Ramos (cell line): ENCODE data around the gene IL17RE.
"Not testable (repeated sequence)": the region's sequence is repeated elsewhere in the genome, so short reads cannot be mapped to it uniquely, and the experiment has no call there.

Experiments
- in situ Hi-C: fragments of 300-500 bp; cut with MboI; formaldehyde crosslinking; loops from one replicate; pipeline ENCODE4 v1.14.3; 2022; ENCODE audit warnings: low sequenced_read_pairs; ENCODE audit not compliant: unreplicated experiment

Gene IL17RE

GRCh38 chr3:9902372-9903237 lies at the start of gene IL17RE:
IL17RE (plus strand) TSS chr3:9902848; CDS start chr3:9902933, 85 bp downstream.
- in situ Hi-C loops = no loop called here

- in situ Hi-C loops = not testable (repeated sequence)
Measured at GRCh38 chr3:9854291-9854940, 48.2 kb upstream of the IL17RE start.

- in situ Hi-C loops = no loop called here
Measured at GRCh38 chr3:9855594-9855993, 47.1 kb upstream of the IL17RE start.

- in situ Hi-C loops = no loop called here
Measured at GRCh38 chr3:9859530-9860025, 43.1 kb upstream of the IL17RE start.

GRCh38 chr3:9861201-9861600 lies 41.4 kb upstream of the IL17RE start:
- in situ Hi-C loops = no loop called here

DNA sequence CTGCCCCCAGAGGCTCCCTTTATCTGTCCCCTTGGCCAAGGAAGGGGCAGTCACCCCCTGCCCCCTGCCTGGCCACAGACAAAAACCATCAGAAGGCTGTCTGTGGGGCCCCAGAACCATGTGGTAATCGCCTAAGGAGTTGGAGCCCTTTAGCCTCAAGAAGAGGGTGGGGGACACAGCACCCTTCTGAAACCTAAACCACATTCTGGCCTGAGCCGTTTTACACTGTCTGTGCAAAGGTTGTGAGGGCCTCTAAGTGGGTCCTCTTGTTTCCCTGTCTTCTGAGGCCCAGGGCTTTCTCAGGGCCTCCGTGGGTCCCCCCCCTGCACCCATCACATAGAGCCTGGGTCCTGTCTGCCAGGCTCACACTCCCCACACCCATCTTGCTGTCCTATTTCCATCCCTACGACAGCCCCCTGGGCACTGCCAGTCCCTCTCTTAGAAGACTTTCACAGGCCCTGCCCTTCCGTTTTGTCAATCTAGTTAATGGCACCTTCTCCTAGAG lies 41.0 kb upstream of the IL17RE start:
- in situ Hi-C loops = no loop called here

DNA sequence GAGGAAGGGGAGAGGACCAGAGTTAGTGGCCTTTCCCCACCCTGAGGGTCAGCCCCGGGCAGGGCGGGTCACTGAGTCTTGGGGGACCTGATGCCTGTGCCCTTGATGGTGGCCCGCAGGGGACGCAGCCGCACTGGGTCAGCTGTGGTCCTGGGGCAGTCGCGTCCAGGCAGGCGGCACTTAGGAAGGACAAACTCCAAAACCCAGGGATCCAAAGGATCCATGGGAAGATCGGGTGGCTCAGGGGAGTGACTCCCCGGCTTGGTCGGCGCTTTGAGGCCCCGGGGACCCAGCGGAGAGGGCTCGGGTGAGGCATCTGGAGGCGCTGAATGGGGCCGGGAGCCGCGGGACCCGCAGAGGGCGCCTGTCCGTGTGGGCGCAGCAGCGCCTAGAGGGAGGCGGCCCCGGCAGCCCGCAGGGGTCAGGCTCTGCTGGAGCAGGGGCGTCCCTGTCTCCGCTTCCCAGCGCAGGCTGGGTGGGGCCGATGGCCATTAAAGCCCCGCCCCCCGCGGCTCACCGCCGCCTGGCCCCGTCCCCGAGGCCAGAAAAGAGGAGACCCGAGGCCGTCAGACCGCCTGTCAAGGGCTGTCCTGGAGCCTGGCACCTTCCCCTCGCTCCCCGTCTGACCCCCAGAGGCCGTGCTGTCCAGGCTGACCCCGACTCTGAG lies 40.1 kb upstream of the IL17RE start:
- in situ Hi-C loops = no loop called here

DNA sequence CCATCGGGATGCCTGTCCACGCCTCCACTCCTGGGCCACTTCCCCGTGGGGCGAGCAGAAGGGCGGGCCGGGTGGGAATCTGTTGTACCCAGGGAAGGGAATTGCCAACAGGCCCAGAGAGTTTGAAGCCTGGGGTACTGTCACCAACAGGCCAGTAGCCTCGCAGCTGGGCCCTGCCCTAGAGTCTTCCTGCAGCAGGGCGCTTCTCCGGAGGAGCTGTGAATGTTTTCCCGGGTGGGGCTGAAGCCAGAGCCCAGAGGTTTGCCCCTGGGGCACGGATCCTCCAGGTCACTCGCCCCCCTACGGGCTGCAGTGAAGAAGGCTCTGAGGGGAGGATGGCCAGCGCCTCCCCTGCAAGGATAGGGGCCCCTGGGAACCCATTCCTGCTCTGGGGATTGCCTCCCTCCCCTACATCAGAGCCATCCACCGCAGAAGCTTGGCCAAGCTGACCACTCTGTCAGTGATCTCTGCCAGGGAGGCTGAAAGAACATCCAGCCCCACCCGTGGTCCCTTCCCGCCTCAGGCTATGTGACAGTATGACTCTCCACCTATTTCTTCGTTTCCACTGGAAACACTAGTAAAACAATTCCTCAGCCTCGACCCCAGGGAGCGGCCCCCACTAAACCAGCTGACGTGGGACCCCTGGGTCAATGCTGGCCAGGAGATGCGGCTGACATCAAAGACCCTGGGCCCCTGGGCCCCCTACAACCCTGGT lies 39.4 kb upstream of the IL17RE start:
- in situ Hi-C loops = no loop called here

DNA sequence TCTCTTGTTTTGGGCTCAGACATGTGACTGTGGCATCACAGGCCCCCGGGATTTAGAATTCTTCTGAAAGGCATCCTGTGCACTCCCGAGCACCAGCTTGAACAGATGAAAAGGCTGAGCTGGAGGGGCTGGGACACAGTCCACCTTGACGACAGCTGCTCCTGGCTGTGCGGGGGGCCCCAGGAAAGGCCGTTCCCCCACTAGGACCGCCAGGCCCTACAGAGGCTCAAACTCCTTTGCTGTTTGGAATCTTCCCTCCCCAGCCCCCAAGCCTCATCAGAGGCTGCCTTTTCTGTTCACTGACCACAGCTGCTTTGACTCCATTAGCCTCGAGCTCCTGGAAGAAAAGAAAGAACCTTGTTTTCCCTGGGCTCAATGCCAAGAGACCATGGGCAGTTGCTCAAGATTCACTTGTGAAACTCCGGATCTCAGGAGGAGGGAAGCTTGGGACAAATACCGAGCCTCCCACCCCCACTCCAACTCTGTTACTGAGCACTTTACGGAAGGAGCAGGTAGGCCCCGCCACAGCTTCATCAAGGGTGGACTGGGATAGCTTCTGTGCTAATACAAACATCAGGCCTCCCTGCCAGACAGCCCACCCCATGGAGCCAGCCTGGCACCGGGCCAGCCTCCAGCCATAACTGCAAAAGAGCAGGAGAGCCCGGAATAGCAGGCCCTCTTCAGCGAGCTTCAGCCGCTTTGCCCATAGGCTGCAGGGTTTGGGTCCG lies 38.3 kb upstream of the IL17RE start:
- in situ Hi-C loops = no loop called here

DNA sequence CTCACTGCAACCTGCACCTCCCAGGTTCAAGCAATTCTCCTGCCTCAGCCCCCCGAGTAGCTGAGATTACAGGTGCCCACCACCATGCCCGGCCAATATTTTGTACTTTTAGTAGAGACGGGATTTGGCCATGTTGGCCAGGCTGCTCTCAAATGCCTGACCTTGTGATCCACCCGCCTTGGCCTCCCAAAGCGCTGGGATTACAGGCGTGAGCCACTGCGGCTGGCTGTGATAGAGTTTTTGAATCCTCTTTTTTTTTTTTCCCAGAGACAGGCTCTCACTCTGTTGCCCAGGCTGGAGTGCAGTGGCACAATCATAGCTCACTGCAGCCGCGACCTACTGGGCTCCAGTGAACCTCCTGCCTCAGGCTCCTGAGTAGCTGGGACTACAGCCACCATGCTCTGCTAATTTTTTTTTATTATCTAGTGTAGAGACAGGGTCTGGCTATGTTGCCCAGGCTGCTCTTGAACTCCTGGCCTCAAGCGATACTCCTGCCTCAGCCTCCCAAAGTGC lies 37.5 kb upstream of the IL17RE start:
- in situ Hi-C loops = not testable (repeated sequence)

DNA sequence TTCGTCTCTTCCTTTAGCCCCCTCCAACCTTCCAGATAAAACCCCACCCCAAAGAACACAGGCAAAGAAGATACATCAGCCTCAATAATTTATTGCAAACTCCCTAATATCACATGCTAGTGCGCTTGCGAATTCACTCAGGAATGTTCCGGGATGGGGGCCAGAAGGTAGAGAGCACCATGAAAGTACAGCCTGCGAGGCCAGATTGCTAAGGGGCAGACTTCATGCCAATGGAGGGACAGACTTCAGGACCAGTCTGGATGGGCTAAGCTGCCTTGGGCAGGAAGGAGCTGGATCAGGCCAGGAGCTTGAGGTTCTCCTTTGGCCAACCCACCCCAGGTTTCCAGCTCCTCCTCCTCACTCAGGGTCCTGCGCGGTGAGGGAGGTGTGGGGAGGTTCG lies 36.0 kb upstream of the IL17RE start:
- in situ Hi-C loops = no loop called here

DNA sequence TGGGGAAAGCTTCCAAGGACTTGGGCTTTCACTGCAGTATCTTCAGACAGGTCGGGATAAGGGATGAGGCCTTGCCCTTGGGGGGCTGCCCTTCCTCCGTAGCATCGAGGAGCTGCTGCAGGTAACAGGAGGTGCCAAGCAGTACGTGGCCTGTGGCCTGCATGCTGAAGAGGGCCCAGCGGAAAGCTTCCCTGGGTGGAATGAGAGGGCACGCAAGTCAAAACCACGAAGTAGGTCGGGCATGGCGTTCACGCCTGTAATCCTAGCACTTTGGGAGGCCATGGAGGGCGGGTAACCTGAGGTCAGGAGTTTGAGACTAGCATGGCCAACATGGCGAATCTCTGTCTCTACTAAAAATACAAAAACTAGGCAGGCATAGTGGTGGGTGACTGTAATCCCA lies 35.5 kb upstream of the IL17RE start:
- in situ Hi-C loops = no loop called here

- in situ Hi-C loops = no loop called here
Measured at GRCh38 chr3:9869955-9870354, 32.7 kb upstream of the IL17RE start.

DNA sequence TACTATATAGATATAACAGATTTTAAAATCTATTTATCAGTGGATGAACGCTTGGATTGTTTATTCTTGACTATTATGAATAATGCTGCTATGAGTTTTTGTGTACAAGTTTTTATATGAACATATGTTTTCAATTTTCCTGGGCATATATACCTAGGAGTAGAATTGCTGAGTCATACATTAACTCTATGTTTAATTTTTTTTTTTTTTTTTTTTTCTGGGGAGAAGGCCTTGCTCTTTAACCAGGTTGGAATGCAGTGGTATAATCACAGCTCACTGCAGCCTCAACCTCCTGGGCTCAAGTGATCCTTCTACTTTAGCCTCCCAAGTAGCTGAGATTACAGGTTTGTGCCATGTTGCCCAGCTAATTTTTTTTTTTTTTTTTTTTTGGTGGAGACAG lies 31.7 kb upstream of the IL17RE start:
- in situ Hi-C loops = no loop called here

DNA sequence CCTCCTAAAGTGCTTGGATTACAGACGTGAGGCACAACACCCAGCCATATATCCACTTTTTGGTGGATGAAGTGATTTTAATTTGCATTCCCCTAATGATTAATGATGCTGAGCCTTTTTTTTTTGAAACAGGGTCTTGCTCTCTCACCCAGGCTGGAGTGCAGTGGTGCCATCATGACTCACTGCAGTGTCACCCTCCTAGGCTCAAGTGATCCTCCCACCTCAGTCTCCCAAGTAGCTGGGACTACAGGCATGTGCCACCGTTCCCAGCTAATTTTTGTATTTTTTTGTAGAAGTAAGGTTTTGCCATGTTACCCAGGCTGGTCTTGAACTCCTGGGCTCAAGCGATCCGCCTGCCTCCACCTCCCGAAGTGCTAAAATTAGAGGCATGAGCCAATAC lies 30.6 kb upstream of the IL17RE start:
- in situ Hi-C loops = not testable (repeated sequence)

GRCh38 chr3:9875448-9875847 lies 27.2 kb upstream of the IL17RE start:
- in situ Hi-C loops = no loop called here

GRCh38 chr3:9876255-9876654 lies 26.4 kb upstream of the IL17RE start:
- in situ Hi-C loops = not testable (repeated sequence)

DNA sequence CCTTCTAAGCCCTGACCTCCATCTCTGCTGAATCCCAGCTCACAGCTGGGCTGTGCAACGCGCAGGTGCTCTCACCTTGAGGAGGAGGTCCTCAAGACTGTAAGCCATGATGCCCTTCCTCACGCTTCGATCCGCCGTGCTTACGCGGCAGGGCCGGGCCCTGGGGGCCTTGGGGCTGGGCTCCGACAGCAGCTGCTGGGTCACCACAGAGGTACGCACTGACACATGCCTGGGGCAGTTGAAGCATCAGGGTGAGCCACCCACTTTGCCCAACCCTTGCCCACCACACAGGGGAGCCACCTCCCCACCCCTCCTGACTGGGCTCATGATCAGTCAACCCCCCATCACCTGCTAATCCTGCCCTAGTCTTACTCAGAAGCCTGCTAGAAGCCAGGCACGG lies 25.7 kb upstream of the IL17RE start:
- in situ Hi-C loops = no loop called here

DNA sequence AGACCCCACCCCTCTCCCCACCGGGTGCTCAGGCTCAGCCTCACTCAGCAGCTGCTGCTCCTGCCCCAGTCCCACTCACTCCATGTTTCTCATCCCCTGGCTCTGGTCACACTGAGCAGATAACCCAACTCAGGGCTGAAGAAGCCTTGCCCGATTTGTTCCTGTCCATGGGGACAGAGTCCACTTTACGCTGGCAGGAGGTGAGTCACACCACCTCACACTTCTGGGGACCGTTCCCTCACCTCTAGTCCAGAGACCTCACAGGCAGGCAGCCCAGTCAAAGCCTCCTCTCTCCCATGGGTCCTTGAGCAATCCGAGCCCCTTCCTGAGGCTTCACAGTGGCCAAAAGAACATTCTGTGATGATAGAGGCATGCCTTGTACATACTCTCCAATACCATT lies 23.9 kb upstream of the IL17RE start:
- in situ Hi-C loops = no loop called here
